SK-N-SH treated with all-trans-retinoic acid at 6 μM for 48 hours (cell line): ENCODE results near the gene EML1.

ENCODE experiments used
- ATAC-seq: fragments of 200-7000 bp; cut with Tn5 transposase; 3 replicates; pipeline ENCODE4 v1.9.1; 2020; ENCODE audit warnings: mild to moderate bottlenecking, moderate library complexity
- ARNTL ChIP-seq: fragments of 450-650 bp; formaldehyde crosslinking; IDR thresholded peaks from 2 replicates; pipeline ENCODE4 v1.5.0; 2020; ENCODE audit warnings: low read depth, mild to moderate bottlenecking, moderate library complexity, borderline replicate concordance
- ESRRG ChIP-seq: fragments of 250-450 bp; sonication (Bioruptor Pico); IDR thresholded peaks from 2 replicates; pipeline ENCODE4 v1.6.1; 2021; ENCODE audit warnings: mild to moderate bottlenecking
- GLIS3 ChIP-seq: fragments of 250-450 bp; sonication (Bioruptor Pico); IDR thresholded peaks from 2 replicates; pipeline ENCODE4 v1.5.0; 2020; ENCODE audit warnings: mild to moderate bottlenecking, moderate library complexity
- ISL1 ChIP-seq: fragments of 250-450 bp; sonication (Bioruptor Pico); IDR thresholded peaks from 2 replicates; pipeline ENCODE4 v2.1.2; 2022; ENCODE audit warnings: mild to moderate bottlenecking, moderate library complexity
- OSR1 ChIP-seq: fragments of 250-450 bp; sonication (Bioruptor Pico); IDR thresholded peaks from 2 replicates; pipeline ENCODE4 v1.8.0; 2022; ENCODE audit warnings: moderate library complexity, mild to moderate bottlenecking, inconsistent platforms
- PPARA ChIP-seq: fragments of 250-450 bp; sonication (Bioruptor Pico); IDR thresholded peaks from 2 replicates; pipeline ENCODE4 v1.5.0; 2020; ENCODE audit warnings: mild to moderate bottlenecking, borderline replicate concordance
- RARB ChIP-seq: fragments of 250-450 bp; sonication (Bioruptor Pico); IDR thresholded peaks from 2 replicates; pipeline ENCODE4 v1.8.0; 2021; ENCODE audit warnings: mild to moderate bottlenecking, moderate library complexity
- SNAI2 ChIP-seq: fragments of 250-450 bp; sonication (Bioruptor Pico); IDR thresholded peaks from 2 replicates; pipeline ENCODE4 v1.5.0; 2020; ENCODE audit warnings: mild to moderate bottlenecking, moderate library complexity
- TCF4 ChIP-seq: fragments of 250-450 bp; sonication (Bioruptor Pico); IDR thresholded peaks from 2 replicates; pipeline ENCODE4 v1.8.0; 2021; ENCODE audit warnings: mild to moderate bottlenecking, moderate library complexity, borderline replicate concordance
- ZFP3 ChIP-seq: fragments of 250-450 bp; sonication (Bioruptor Pico); IDR thresholded peaks from 2 replicates; pipeline ENCODE4 v1.5.0; 2020; ENCODE audit warnings: mild to moderate bottlenecking, moderate library complexity
- ZFP30 ChIP-seq: fragments of 450-650 bp; formaldehyde crosslinking; IDR thresholded peaks from 2 replicates; pipeline ENCODE4 v1.5.0; 2022; ENCODE audit warnings: mild to moderate bottlenecking, moderate library complexity
- ZNF565 ChIP-seq: fragments of 450-650 bp; formaldehyde crosslinking; conservative IDR thresholded peaks from 2 replicates; pipeline ENCODE4 v1.5.0; 2020; ENCODE audit warnings: low read depth, mild to moderate bottlenecking, moderate library complexity
- ZNF70 ChIP-seq: fragments of 450-650 bp; formaldehyde crosslinking; IDR thresholded peaks from 2 replicates; pipeline ENCODE4 v1.5.0; 2020; ENCODE audit warnings: mild to moderate bottlenecking, moderate library complexity
- ZNF8 ChIP-seq: fragments of 450-650 bp; formaldehyde crosslinking; IDR thresholded peaks from 2 replicates; pipeline ENCODE4 v1.5.0; 2020; ENCODE audit warnings: mild to moderate bottlenecking, moderate library complexity
- TF ChIP-seq, protein P1 (sequence below): fragments of 250-450 bp; sonication (Bioruptor Pico); IDR thresholded peaks from 2 replicates; pipeline ENCODE4 v1.8.0; 2020; ENCODE audit warnings: mild to moderate bottlenecking, moderate library complexity, borderline replicate concordance
- TF ChIP-seq, protein P2 (sequence below): fragments of 250-450 bp; sonication (Bioruptor Pico); IDR thresholded peaks from 2 replicates; pipeline ENCODE4 v1.5.0; 2020; ENCODE audit warnings: mild to moderate bottlenecking, moderate library complexity
- TF ChIP-seq, protein P3 (sequence below): fragments of 250-450 bp; sonication (Bioruptor Pico); IDR thresholded peaks from 2 replicates; pipeline ENCODE4 v1.8.0; 2021; ENCODE audit warnings: low read depth, mild to moderate bottlenecking, moderate library complexity, borderline replicate concordance
- TF ChIP-seq, protein P4 (sequence below): fragments of 250-450 bp; sonication (Bioruptor Pico); IDR thresholded peaks from 2 replicates; pipeline ENCODE4 v1.5.1; 2021; ENCODE audit warnings: mild to moderate bottlenecking, moderate library complexity

EML1 gene

DNA sequence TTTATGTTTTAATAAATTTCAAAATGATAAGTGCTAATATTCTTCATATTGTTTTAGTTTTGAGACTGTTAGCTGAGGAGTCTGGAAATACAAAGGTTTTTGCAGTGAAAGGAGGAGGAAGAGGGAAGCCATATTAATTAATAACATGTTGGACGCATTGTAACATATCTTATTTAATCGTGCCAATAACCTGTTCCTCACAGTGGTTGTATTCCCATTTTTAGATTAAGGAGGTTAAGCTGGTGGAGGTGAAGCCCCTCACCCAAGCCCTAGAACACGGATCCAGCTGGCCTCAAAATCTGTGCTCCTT lies 92.4 kb downstream of the EML1 start (continued):
- no peak for TF ChIP-seq ZFP30 (CRISPR knock-in tag)
- TF ChIP-seq ZNF565 (CRISPR knock-in tag), result no peak
- TF ChIP-seq GLIS3 (CRISPR knock-in tag), result no peak
- no peak for TF ChIP-seq OSR1 (CRISPR knock-in tag)
- TF ChIP-seq ARNTL (CRISPR knock-in tag), result no peak
- no peak for TF ChIP-seq TCF4 (CRISPR knock-in tag)
- no peak for TF ChIP-seq ZFP3
- no peak for TF ChIP-seq ZNF8 (CRISPR knock-in tag)
- TF ChIP-seq ZNF70, result no peak
- TF ChIP-seq ISL1 (CRISPR knock-in tag), result no peak
- no peak for TF ChIP-seq PPARA (CRISPR knock-in tag)

DNA sequence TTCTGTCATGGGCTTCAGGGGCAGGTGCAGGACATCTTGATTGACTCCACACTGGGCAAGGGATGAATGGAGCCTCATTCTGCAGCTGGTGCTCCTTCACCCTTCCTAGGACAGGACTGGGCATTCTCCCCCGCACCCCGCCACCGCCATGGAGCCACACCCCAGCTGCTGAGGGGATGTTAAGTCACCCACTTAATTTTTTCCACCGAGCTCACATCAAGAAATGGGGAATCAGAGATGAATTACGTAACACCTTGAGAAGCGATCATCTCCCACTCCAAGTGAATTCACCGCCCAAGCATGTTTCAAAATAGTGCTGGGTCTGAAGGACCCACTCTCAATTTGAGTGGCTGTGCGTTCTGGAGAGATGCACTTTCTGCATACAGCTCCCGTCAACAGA lies 94.2 kb downstream of the EML1 start:
- TF ChIP-seq, protein P1, sequence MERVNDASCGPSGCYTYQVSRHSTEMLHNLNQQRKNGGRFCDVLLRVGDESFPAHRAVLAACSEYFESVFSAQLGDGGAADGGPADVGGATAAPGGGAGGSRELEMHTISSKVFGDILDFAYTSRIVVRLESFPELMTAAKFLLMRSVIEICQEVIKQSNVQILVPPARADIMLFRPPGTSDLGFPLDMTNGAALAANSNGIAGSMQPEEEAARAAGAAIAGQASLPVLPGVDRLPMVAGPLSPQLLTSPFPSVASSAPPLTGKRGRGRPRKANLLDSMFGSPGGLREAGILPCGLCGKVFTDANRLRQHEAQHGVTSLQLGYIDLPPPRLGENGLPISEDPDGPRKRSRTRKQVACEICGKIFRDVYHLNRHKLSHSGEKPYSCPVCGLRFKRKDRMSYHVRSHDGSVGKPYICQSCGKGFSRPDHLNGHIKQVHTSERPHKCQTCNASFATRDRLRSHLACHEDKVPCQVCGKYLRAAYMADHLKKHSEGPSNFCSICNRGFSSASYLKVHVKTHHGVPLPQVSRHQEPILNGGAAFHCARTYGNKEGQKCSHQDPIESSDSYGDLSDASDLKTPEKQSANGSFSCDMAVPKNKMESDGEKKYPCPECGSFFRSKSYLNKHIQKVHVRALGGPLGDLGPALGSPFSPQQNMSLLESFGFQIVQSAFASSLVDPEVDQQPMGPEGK (CRISPR knock-in tag), result no peak
- no peak for TF ChIP-seq OSR1 (CRISPR knock-in tag)
- TF ChIP-seq ZNF8 (CRISPR knock-in tag), result no peak
- TF ChIP-seq, protein P2, sequence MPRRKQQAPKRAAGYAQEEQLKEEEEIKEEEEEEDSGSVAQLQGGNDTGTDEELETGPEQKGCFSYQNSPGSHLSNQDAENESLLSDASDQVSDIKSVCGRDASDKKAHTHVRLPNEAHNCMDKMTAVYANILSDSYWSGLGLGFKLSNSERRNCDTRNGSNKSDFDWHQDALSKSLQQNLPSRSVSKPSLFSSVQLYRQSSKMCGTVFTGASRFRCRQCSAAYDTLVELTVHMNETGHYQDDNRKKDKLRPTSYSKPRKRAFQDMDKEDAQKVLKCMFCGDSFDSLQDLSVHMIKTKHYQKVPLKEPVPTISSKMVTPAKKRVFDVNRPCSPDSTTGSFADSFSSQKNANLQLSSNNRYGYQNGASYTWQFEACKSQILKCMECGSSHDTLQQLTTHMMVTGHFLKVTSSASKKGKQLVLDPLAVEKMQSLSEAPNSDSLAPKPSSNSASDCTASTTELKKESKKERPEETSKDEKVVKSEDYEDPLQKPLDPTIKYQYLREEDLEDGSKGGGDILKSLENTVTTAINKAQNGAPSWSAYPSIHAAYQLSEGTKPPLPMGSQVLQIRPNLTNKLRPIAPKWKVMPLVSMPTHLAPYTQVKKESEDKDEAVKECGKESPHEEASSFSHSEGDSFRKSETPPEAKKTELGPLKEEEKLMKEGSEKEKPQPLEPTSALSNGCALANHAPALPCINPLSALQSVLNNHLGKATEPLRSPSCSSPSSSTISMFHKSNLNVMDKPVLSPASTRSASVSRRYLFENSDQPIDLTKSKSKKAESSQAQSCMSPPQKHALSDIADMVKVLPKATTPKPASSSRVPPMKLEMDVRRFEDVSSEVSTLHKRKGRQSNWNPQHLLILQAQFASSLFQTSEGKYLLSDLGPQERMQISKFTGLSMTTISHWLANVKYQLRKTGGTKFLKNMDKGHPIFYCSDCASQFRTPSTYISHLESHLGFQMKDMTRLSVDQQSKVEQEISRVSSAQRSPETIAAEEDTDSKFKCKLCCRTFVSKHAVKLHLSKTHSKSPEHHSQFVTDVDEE (CRISPR knock-in tag), result no peak
- TF ChIP-seq ZNF70, result no peak
- TF ChIP-seq ESRRG, result no peak
- ATAC-seq, result no peak

DNA sequence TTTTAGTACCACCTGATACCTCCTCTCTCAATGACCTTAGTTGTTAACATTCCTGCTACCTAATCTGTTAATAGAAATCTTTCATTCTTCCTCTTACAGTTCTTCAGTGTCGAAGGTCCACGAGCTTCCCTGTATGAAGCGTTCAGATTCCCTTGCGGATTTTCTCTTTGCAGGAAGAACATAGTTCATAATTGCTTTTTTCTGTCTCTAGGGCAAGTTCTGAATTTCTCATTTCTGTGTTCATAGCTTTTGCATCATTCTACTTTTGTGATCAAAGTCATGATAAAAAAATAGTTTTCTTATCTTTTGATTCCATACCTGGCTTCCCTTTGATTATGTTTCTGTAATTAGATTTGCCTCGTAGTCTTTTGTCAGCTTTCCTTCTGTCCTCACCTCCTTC lies 94.9 kb downstream of the EML1 start:
- TF ChIP-seq ZFP3 (no peak), PPARA (CRISPR knock-in tag) (no peak), TCF4 (CRISPR knock-in tag) (no peak), RARB (CRISPR knock-in tag) (no peak), SNAI2 (no peak)
- TF ChIP-seq, protein P3, sequence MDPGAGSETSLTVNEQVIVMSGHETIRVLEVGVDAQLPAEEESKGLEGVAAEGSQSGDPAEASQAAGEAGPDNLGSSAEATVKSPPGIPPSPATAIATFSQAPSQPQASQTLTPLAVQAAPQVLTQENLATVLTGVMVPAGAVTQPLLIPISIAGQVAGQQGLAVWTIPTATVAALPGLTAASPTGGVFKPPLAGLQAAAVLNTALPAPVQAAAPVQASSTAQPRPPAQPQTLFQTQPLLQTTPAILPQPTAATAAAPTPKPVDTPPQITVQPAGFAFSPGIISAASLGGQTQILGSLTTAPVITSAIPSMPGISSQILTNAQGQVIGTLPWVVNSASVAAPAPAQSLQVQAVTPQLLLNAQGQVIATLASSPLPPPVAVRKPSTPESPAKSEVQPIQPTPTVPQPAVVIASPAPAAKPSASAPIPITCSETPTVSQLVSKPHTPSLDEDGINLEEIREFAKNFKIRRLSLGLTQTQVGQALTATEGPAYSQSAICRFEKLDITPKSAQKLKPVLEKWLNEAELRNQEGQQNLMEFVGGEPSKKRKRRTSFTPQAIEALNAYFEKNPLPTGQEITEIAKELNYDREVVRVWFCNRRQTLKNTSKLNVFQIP (CRISPR knock-in tag), result no peak
- ATAC-seq, result no peak

DNA sequence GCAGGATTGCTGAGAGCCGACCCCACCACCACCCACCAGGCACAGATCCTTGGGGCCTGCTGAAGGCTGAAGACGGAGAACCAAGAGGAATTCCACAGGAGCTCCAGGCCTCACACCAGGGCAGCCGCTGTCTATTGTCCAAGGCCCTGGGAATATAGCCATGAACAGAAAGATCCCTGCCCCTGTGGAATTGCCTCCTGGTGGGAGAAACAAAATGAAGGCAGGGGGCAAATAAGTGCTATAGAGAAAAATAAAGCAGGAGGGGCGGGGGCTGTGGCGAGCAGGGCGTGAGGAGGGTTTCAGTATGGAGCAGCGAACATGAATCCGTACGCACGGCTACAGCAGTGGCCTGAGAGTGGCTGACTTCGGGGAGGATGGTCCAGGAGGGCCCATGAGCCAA lies 96.1 kb downstream of the EML1 start:
- no peak for ATAC-seq
- TF ChIP-seq, protein P3 (CRISPR knock-in tag), result no peak
- TF ChIP-seq, protein P4, sequence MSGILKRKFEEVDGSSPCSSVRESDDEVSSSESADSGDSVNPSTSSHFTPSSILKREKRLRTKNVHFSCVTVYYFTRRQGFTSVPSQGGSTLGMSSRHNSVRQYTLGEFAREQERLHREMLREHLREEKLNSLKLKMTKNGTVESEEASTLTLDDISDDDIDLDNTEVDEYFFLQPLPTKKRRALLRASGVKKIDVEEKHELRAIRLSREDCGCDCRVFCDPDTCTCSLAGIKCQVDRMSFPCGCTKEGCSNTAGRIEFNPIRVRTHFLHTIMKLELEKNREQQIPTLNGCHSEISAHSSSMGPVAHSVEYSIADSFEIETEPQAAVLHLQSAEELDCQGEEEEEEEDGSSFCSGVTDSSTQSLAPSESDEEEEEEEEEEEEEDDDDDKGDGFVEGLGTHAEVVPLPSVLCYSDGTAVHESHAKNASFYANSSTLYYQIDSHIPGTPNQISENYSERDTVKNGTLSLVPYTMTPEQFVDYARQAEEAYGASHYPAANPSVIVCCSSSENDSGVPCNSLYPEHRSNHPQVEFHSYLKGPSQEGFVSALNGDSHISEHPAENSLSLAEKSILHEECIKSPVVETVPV (CRISPR knock-in tag), result no peak
- TF ChIP-seq ZNF565 (CRISPR knock-in tag), result no peak
- TF ChIP-seq RARB (CRISPR knock-in tag), result no peak
- no peak for TF ChIP-seq ZNF8 (CRISPR knock-in tag)
- TF ChIP-seq, protein P1 (CRISPR knock-in tag), result no peak
- TF ChIP-seq ZNF70, result no peak
- TF ChIP-seq ARNTL (CRISPR knock-in tag), result no peak
